CD4-positive, alpha-beta memory T cell (primary cell): ENCODE results near the gene GRWD1. TPM values are rescaled to one million over a fixed set of nuclear protein-coding genes. Genes with fewer than 3 reads are reported as not detected.

ENCODE experiments used
- CTCF ChIA-PET: fragments of 350-600 bp; sonication (Branson Sonifier 250); formaldehyde crosslinking; loops from one replicate; lab custom pipeline; 2021; ENCODE audit warnings: inconsistent platforms; ENCODE audit not compliant: partially characterized antibody; lab: Charles Lee
- POLR2A ChIA-PET: fragments of 350-600 bp; sonication (Branson Sonifier 250); formaldehyde crosslinking; loops from one replicate; lab custom pipeline; 2021; ENCODE audit not compliant: partially characterized antibody; lab: Charles Lee
- DNase-seq, 5 donors: peaks; one replicate each; pipeline versions ENCODE4 v3.0.0 to v3.0.0-alpha.2; 2020 to 2022; ENCODE audit warnings: mixed read lengths in 1 of 5
- H3K27ac ChIP-seq: one replicate; pipeline ENCODE4 v1.7.0; 2013; ENCODE audit warnings: low read depth, low read length
- H3K27me3 ChIP-seq: 2 replicates; pipeline ENCODE4 v1.7.0; 2013; ENCODE audit warnings: mild to moderate bottlenecking, low read length, moderate library complexity; ENCODE audit not compliant: insufficient read depth
- H3K36me3 ChIP-seq: 2 replicates; pipeline ENCODE4 v1.7.0; 2013; ENCODE audit warnings: mild to moderate bottlenecking, low read length, moderate library complexity; ENCODE audit not compliant: insufficient read depth
- H3K4me1 ChIP-seq: 2 replicates; pipeline ENCODE4 v1.7.0; 2013; ENCODE audit warnings: mild to moderate bottlenecking, low read length, moderate library complexity; ENCODE audit not compliant: insufficient read depth
- H3K4me3 ChIP-seq, 2 donors: one replicate each; pipeline ENCODE4 v1.7.0; 2013; ENCODE audit warnings: low read length in 2 of 2, mild to moderate bottlenecking in 1 of 2
- H3K9me3 ChIP-seq, 2 donors: one replicate each; pipeline ENCODE4 v1.7.0; 2013; ENCODE audit warnings: low read length in 2 of 2, control low read depth in 1 of 2; ENCODE audit not compliant: control insufficient read depth in 1 of 2
- H3K27ac Mint-ChIP-seq, 7 donors: one replicate each; pipeline ENCODE4 v1.8.0; 2020 to 2021; ENCODE audit warnings: mixed read lengths in 7 of 7, mild to moderate bottlenecking in 6 of 7, inconsistent platforms in 3 of 7, moderate library complexity in 3 of 7
- H3K27me3 Mint-ChIP-seq, 2 donors: one replicate each; pipeline ENCODE4 v1.8.0; 2020 to 2021; ENCODE audit warnings: mixed read lengths in 2 of 2
- H3K36me3 Mint-ChIP-seq, 2 donors: one replicate each; pipeline ENCODE4 v1.8.0; 2020 to 2021; ENCODE audit warnings: mixed read lengths in 2 of 2, inconsistent platforms in 1 of 2, mild to moderate bottlenecking in 1 of 2
- H3K4me1 Mint-ChIP-seq, 4 donors: one replicate each; pipeline ENCODE4 v1.8.0; 2020 to 2021; ENCODE audit warnings: mixed read lengths in 4 of 4, mild to moderate bottlenecking in 1 of 4
- H3K4me3 Mint-ChIP-seq, 8 donors: one replicate each; pipeline ENCODE4 v1.8.0; 2020 to 2021; ENCODE audit warnings: mixed read lengths in 8 of 8, mild to moderate bottlenecking in 7 of 8, moderate library complexity in 6 of 8, inconsistent platforms in 3 of 8
- H3K9me3 Mint-ChIP-seq, 8 donors: one replicate each; pipeline ENCODE4 v1.8.0; 2020 to 2021; ENCODE audit warnings: mixed read lengths in 8 of 8, mild to moderate bottlenecking in 5 of 8, inconsistent platforms in 3 of 8, moderate library complexity in 1 of 8
- intact Hi-C: fragments of 100-400 bp; cut with micrococcal nuclease; formaldehyde crosslinking; loops from one replicate; pipeline ENCODE4 v1.15.1; 2023
- polyA plus RNA-seq, 2 donors: library from polyadenylated mRNA; unstranded; fragments of 300-500 nt; fragmentation: Illumina TruSeq; gene quantifications; one replicate each; pipeline ENCODE4 v1.2.3, GENCODE V29; 2021
- total RNA-seq, 2 experiments: library from RNA; stranded (reverse); gene quantifications; one replicate each; pipeline ENCODE4 v1.2.3, GENCODE V29; 2021

The GRWD1 gene
- total and polyA plus RNA-seq, 4 experiments from 2014 or later, result 36.2 to 52.8 (median 41.7) TPM

- Histone ChIP-seq H3K4me1 (peaks cover 12% of the 10 kb centered on the region), H3K4me3 (no peak overlapping the region), H3K27ac (no peak overlapping the region), H3K36me3 (peaks cover 31% of the 10 kb centered on the region), H3K27me3 (no peaks in the 10 kb centered on the region), H3K9me3 (no peaks in the 10 kb centered on the region)
- H3K9me3 Mint-ChIP-seq, result no peaks in the 10 kb centered on the region
- peak overlapping the region in 3 of 7 donors; percentile 58 to 74 (median 68) for H3K27ac Mint-ChIP-seq
- H3K4me3 Mint-ChIP-seq, result no peak overlapping the region
- no peak for DNase-seq
- POLR2A ChIA-PET, result interaction anchor here (1.1 kb wide), 1 partner anchor 19 kb away, joined by 3 read pairs; no protein-coding TSS in a partner anchor
- intact Hi-C loops, result no loop called here
- H3K4me1 Mint-ChIP-seq, result peaks cover 6 to 25% (median 16%) of the 10 kb centered on the region in 4 donors
- no peaks in the 10 kb centered on the region for H3K27me3 Mint-ChIP-seq
- CTCF ChIA-PET, result no interaction called here
- peaks cover 16 to 37% of the 10 kb centered on the region in 2 donors for H3K36me3 Mint-ChIP-seq
Observed at GRCh38 chr19:48477067-48477685, 31.4 kb downstream of the GRWD1 start.

DNA sequence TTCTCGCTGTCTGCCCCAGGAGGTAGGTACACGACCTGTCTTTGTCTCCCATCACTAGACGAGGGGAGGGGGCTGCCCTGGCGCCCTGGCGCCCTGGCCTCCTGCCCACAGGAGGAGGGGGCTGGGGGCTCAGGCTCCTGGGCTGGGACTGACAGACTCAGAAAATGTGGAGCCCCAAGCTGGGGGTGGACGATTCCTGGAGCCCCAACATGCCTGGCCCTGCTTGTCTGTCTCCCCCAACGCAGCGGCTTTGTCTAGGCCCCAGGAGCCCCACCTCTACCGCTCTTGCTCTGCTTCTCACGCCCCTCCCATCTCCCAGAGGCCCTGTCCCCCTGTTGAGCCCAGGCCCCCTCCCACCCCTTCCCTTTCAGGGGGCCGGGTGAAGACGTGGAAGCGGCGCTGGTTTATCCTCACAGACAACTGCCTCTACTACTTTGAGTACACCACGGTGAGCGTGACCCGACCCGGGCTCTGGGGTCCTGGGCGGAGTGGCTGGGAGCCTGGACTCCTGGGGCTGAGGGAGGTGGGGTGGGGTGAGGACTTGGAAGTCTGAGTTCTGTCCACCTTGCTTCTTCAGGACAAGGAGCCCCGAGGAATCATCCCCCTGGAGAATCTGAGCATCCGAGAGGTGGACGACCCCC lies 32.0 kb downstream of the GRWD1 start:
- DNase-seq, result no peak
- no peak overlapping the region for H3K4me3 ChIP-seq
- Mint-ChIP-seq H3K27ac (no peak overlapping the region), H3K4me3 (no peak overlapping the region), H3K27me3 (no peaks in the 10 kb centered on the region), H3K36me3 (peaks cover 16 to 33% of the 10 kb centered on the region in 2 donors), H3K4me1 (peaks cover 6 to 28% (median 16%) of the 10 kb centered on the region in 4 donors), H3K9me3 (no peaks in the 10 kb centered on the region)
- intact Hi-C loops, result no loop called here
- no peaks in the 10 kb centered on the region for H3K9me3 ChIP-seq
- no peaks in the 10 kb centered on the region for H3K27me3 ChIP-seq
- H3K36me3 ChIP-seq, result peaks cover 27% of the 10 kb centered on the region
- no peak overlapping the region for H3K27ac ChIP-seq
- ChIA-PET POLR2A (interaction anchor here (1.1 kb wide), 1 partner anchor 18 kb away, joined by 3 read pairs; no protein-coding TSS in a partner anchor), CTCF (interaction anchor here (0.6 kb wide), 1 partner anchor 212 kb away, joined by 3 read pairs; no protein-coding TSS in a partner anchor)
- H3K4me1 ChIP-seq, result peaks cover 12% of the 10 kb centered on the region

- peaks cover 12% of the 10 kb centered on the region for H3K4me1 ChIP-seq
- H3K9me3 ChIP-seq, result no peaks in the 10 kb centered on the region
- no peak overlapping the region for H3K4me3 ChIP-seq
- no peak overlapping the region for H3K27ac ChIP-seq
- Mint-ChIP-seq H3K4me3 (no peak overlapping the region), H3K27me3 (no peaks in the 10 kb centered on the region), H3K27ac (peak overlapping the region in 1 of 7 donors; percentile 67), H3K9me3 (no peaks in the 10 kb centered on the region), H3K36me3 (peaks cover 16 to 25% of the 10 kb centered on the region in 2 donors), H3K4me1 (peaks cover 6 to 28% (median 16%) of the 10 kb centered on the region in 4 donors)
- H3K27me3 ChIP-seq, result no peaks in the 10 kb centered on the region
- DNase-seq, result no peak
- H3K36me3 ChIP-seq, result peaks cover 19% of the 10 kb centered on the region
- ChIA-PET CTCF (interaction anchor here (0.6 to 3.0 kb wide), 3 partner anchors 11 to 212 kb away, joined by 3 to 26 read pairs (median 3); no protein-coding TSS in a partner anchor), POLR2A (interaction anchor here (1.1 to 2.8 kb wide), 4 partner anchors 9 to 115 kb away, joined by 3 to 20 read pairs (median 6); partner anchors contain the start of genes CYTH2, SYNGR4 and TMEM143)
- intact Hi-C loops, result no loop called here
Observed at GRCh38 chr19:48478339-48479256, 32.8 kb downstream of the GRWD1 start.

DNA sequence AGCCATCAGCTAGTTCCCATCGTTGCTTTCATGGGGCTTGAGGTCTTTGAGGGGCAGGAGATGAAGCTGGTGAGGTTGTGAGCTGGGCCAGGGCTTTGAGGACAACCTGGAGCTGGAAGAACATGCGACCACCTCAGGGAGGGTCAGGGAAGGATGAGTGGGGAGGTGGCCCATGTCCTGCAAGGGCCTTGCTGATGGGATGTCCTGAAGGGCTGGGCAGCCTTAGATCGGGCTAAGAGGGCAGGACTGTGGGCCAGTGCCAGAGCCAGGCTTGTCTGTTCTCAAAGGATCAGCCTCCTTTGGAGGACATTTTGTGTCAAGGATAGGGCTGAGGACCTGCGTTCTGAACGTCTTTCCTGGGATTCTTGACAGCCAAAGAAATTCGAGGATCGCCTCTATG lies 33.9 kb downstream of the GRWD1 start:
- POLR2A ChIA-PET, result interaction anchor here (0.8 to 2.8 kb wide), 10 partner anchors 10 to 116 kb away, joined by 3 to 20 read pairs (median 4); partner anchors contain the start of genes CYTH2, GRWD1, SYNGR4 and TMEM143
- CTCF ChIA-PET, result interaction anchor here (0.6 to 3.0 kb wide), 3 partner anchors 10 to 110 kb away, joined by 3 to 26 read pairs (median 3); no protein-coding TSS in a partner anchor

DNA sequence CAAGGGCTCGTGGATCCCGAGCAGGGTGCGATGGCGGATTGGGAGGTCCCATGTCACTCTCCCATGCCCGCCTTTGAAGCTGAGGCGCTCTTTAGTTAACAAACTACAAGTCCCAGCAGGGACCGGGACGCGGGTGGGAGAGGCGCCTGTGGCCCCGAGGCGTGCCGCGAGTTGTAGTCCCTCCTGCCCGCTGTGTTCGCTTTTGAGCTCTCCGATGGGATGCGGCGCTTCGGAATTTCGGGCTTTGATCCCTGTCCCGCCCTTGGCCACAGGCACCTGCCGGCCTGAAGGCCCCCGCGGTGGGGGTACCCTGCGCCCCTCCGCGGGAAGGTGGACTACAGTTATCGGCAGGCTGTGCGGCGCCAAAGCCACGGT lies 34.4 kb downstream of the GRWD1 start:
- H3K36me3 ChIP-seq, result peaks cover 4% of the 10 kb centered on the region
- peak overlapping the region; percentile 81 to 89 (median 84) for H3K4me3 Mint-ChIP-seq
- intact Hi-C loops, result loop anchor here (1.0 kb wide), 2 partner anchors 9 to 11 kb away; partner anchors contain the start of gene CYTH2
- POLR2A ChIA-PET, result interaction anchor here (0.8 to 2.8 kb wide), 8 partner anchors 9 to 35 kb away, joined by 3 to 20 read pairs (median 4); partner anchors contain the start of genes CYTH2 and GRWD1
- CTCF ChIA-PET, result interaction anchor here (0.6 to 3.0 kb wide), 3 partner anchors 10 to 110 kb away, joined by 3 to 26 read pairs (median 3); no protein-coding TSS in a partner anchor
- H3K27ac ChIP-seq, result peak overlapping the region; percentile 58
- H3K27me3 ChIP-seq, result no peaks in the 10 kb centered on the region
- H3K9me3 ChIP-seq, result no peaks in the 10 kb centered on the region
- H3K4me3 ChIP-seq, result peak overlapping the region; percentile 51 to 52
- H3K27ac Mint-ChIP-seq, result peak overlapping the region in 6 of 7 donors; percentile 79 to 93 (median 88)
- peak in 1 of 5 donors; percentile 31 for DNase-seq
- peaks cover 12 to 18% of the 10 kb centered on the region in 2 donors for H3K36me3 Mint-ChIP-seq
- H3K4me1 Mint-ChIP-seq, result peaks cover 4 to 28% (median 17%) of the 10 kb centered on the region in 4 donors
- no peaks in the 10 kb centered on the region for H3K9me3 Mint-ChIP-seq
- peaks cover 12% of the 10 kb centered on the region for H3K4me1 ChIP-seq
- no peaks in the 10 kb centered on the region for H3K27me3 Mint-ChIP-seq

More for the DNA sequence above, 33.9 kb downstream of the GRWD1 start:
- peaks cover 4 to 28% (median 17%) of the 10 kb centered on the region in 4 donors for H3K4me1 Mint-ChIP-seq
- peaks cover 12% of the 10 kb centered on the region for H3K4me1 ChIP-seq
- peaks cover 9% of the 10 kb centered on the region for H3K36me3 ChIP-seq
- no peaks in the 10 kb centered on the region for H3K27me3 Mint-ChIP-seq
- H3K4me3 ChIP-seq, result no peak overlapping the region
- H3K27me3 ChIP-seq, result no peaks in the 10 kb centered on the region
- H3K9me3 Mint-ChIP-seq, result no peaks in the 10 kb centered on the region
- H3K27ac ChIP-seq, result no peak overlapping the region
- H3K36me3 Mint-ChIP-seq, result peaks cover 12 to 21% of the 10 kb centered on the region in 2 donors
- DNase-seq, result no peak
- no peaks in the 10 kb centered on the region for H3K9me3 ChIP-seq
- peak overlapping the region; percentile 74 to 89 (median 84) for H3K4me3 Mint-ChIP-seq
- intact Hi-C loops, result loop anchor here (1.0 kb wide), 2 partner anchors 10 kb away; partner anchors contain the start of gene CYTH2
- peak overlapping the region; percentile 52 to 91 (median 84) for H3K27ac Mint-ChIP-seq
